Measurements from ENCODE around the gene ZBED1. TPM values are rescaled to one million over a fixed set of nuclear protein-coding genes. Genes with fewer than 3 reads are reported as not detected.
A peak's percentile ranks its signal among the peaks of the same experiment; 100 is the strongest.

ZBED1 gene
- total RNA-seq (2014; rRNA removed; shearing (Covaris generic)) (43.8 and 45.0 TPM in 2 replicates), polyA plus RNA-seq (2016; fragmentation: Nextera tagmentation; extraction: Ambion mirVana) (16.1 and 16.4 TPM in 2 replicates)
- long read RNA-seq, full-length matches to known transcripts: 12 of 15 reads
- long read RNA-seq, partial matches to known transcripts: 0 of 15 reads
- long read RNA-seq, other reads (novel, unspliced or antisense): 3 of 15 reads

GRCh38 chrX:2500803-2501558 lies at the start of gene ZBED1, which contains the start of gene DHRSX:
Gene ZBED1, minus strand, starts transcription at chrX:2500976. Its CDS starts 10,257 bp downstream, at chrX:2490719.
Gene DHRSX, minus strand, starts transcription at chrX:2500976. Its CDS starts 51 bp downstream, at chrX:2500925.
- Histone ChIP-seq H3K9me2 (ENCODE audit: insufficient read depth) (no peaks in the 10 kb centered on the region), H3K36me3 (ENCODE audit: insufficient read depth) (no peaks in the 10 kb centered on the region), H3K4me2 (peak within 1 kb of the TSS; percentile 68), H3K27ac (ENCODE audit: low read depth) (peak within 1 kb of the TSS; percentile 90), H3F3A (replicated peaks; ENCODE audit: low read depth) (peaks cover 7% of the 10 kb centered on the region), H2AFZ (no peak within 1 kb of the TSS), H3K27me3 (ENCODE audit: insufficient read depth) (no peaks in the 10 kb centered on the region), H3K79me2 (replicated peaks; ENCODE audit: insufficient read depth) (peaks cover 43% of the 10 kb centered on the region), H4K20me1 (replicated peaks; ENCODE audit: insufficient read depth) (0 out of 2 replicates have a peak, but pooled peaks cover 7% of the 10 kb centered on the region), H3K4me3 (peak within 1 kb of the TSS; percentile 80), H3K4me1 (ENCODE audit: insufficient read depth) (peaks cover 37% of the 10 kb centered on the region)
- DNase-seq (ENCODE audit: low spot score): no peak
- TF ChIP-seq CREB1 (CRISPR knock-in tag; IDR thresholded peaks at IDR 0.05; ENCODE audit: low read depth) (no peak), POLR2AphosphoS5 (IDR thresholded peaks at IDR 0.05; ENCODE audit: low read depth) (peak; percentile 23; the same call in 1 of the 2 replicates)
- Mint-ChIP-seq H3K27me3 (ENCODE audit: insufficient read depth, low read depth, poor library complexity) (peaks cover 17% of the 10 kb centered on the region), H3K9me3 (no peaks in the 10 kb centered on the region), H3K4me3 (peak within 1 kb of the TSS; percentile 80), H3K4me1 (peaks cover 21% of the 10 kb centered on the region), H3K27ac (no peak within 1 kb of the TSS), H3K36me3 (ENCODE audit: low read depth) (peaks cover 20% of the 10 kb centered on the region)
- ATAC-seq: peak; percentile 41

GRCh38 chrX:2549876-2550275 lies 49.1 kb upstream of the ZBED1 start:
- H3K27me3 ChIP-seq (ENCODE audit: insufficient read depth): no peaks in the 10 kb centered on the region
- ATAC-seq (peak; percentile 18), DNase-seq (ENCODE audit: low spot score) (no peak)
- no peak overlapping the region for H3K4me3 ChIP-seq
- H3K27ac ChIP-seq (ENCODE audit: low read depth): peak overlapping the region; percentile 84
- peak overlapping the region; percentile 82; the same call in 1 of the 2 replicates for H2AFZ ChIP-seq
- peaks cover 45% of the 10 kb centered on the region for H3K9me3 Mint-ChIP-seq
- no peaks in the 10 kb centered on the region for H4K20me1 ChIP-seq (replicated peaks; ENCODE audit: insufficient read depth)
- peak overlapping the region; percentile 68 for H3K27ac Mint-ChIP-seq
- no peak overlapping the region for H3K4me3 Mint-ChIP-seq
- peaks cover 37% of the 10 kb centered on the region for H3K4me1 ChIP-seq (ENCODE audit: insufficient read depth)
- no peak for TF ChIP-seq CREB1 (CRISPR knock-in tag; IDR thresholded peaks at IDR 0.05; ENCODE audit: low read depth)
- no peak for TF ChIP-seq ETS1 (IDR thresholded peaks at IDR 0.05)
- TF ChIP-seq JUNB (IDR thresholded peaks at IDR 0.05; ENCODE audit: unreplicated experiment): no peak
- no peak for TF ChIP-seq CTCF (conservative IDR thresholded peaks at IDR 0.05; ENCODE audit: low read depth in 2 of 2)
- no peak for TF ChIP-seq POLR2AphosphoS5 (IDR thresholded peaks at IDR 0.05; ENCODE audit: low read depth)
- no peak for TF ChIP-seq EZH2phosphoT487 (IDR thresholded peaks at IDR 0.05; ENCODE audit: unreplicated experiment)
- H3K36me3 ChIP-seq (ENCODE audit: insufficient read depth): no peaks in the 10 kb centered on the region
- peak overlapping the region; percentile 49; the same call in 1 of the 2 replicates for H3K4me2 ChIP-seq
- H3F3A ChIP-seq (replicated peaks; ENCODE audit: low read depth): 0 out of 2 replicates have a peak, but pooled peaks cover 3% of the 10 kb centered on the region
- peaks cover 33% of the 10 kb centered on the region for H3K36me3 Mint-ChIP-seq (ENCODE audit: low read depth)
- H3K79me2 ChIP-seq (replicated peaks; ENCODE audit: insufficient read depth): no peaks in the 10 kb centered on the region
- H3K4me1 Mint-ChIP-seq: peaks cover 30% of the 10 kb centered on the region
- peaks cover 6% of the 10 kb centered on the region for H3K27me3 Mint-ChIP-seq (ENCODE audit: insufficient read depth, low read depth, poor library complexity)
- H3K9me2 ChIP-seq (ENCODE audit: insufficient read depth): no peaks in the 10 kb centered on the region

Data from GM23338 (cell line).